PFSK-1 (cell line): ENCODE measurements around the gene RFNG.

Experiments
- POLR2AphosphoS5 ChIP-seq: IDR thresholded peaks from 2 replicates; pipeline ENCODE4 v1.6.1; 2012; ENCODE audit warnings: low read depth, mild to moderate bottlenecking, control low read depth, low read length, moderate library complexity
- TAF1 ChIP-seq: IDR thresholded peaks from 2 replicates; pipeline ENCODE4 v1.6.1; 2012; ENCODE audit warnings: low read length, control low read depth, borderline replicate concordance; ENCODE audit not compliant: insufficient read depth
- TF ChIP-seq, protein P1 (sequence below), 2 experiments: IDR thresholded peaks; 2 replicates each; pipeline versions ENCODE4 v1.6.1 to v1.8.0; 2011 to 2012; ENCODE audit warnings: low read depth in 2 of 2, low read length in 2 of 2, control low read depth in 1 of 2, inconsistent platforms in 1 of 2, mild to moderate bottlenecking in 1 of 2, moderate library complexity in 1 of 2; ENCODE audit not compliant: insufficient read depth in 1 of 2

DNA sequence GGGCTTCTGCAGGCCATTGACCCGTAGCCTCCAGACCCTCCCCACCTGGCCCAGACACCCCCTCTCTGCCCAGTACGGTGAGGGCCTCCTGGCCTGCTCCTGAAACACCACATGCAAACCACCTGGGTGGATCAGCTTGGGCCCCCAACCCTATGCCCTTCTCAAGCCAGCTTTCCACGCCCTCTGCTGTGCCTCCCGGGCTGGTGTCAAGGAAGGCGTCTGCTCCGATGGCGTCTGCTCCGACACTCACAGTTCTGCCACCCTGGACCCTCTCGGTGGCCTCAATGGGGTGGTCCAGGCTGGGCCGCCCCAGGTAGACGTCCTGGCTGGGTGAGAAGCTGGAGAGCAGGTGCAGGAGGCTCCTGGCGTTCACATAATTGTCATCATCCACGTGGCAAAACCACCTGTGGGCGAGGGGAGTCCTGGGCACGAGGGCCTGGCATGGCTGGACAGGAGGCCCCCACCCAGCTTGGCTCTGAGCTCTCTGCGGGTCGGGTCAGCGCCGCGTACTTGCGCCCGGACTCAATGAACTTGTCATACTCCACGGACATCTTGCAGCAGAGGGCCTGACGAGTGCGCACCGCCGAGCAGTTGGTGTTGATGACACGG is 1.4 kb downstream of the RFNG start:
- TF ChIP-seq POLR2AphosphoS5 (no peak), TAF1 (no peak)
- TF ChIP-seq, protein P1, sequence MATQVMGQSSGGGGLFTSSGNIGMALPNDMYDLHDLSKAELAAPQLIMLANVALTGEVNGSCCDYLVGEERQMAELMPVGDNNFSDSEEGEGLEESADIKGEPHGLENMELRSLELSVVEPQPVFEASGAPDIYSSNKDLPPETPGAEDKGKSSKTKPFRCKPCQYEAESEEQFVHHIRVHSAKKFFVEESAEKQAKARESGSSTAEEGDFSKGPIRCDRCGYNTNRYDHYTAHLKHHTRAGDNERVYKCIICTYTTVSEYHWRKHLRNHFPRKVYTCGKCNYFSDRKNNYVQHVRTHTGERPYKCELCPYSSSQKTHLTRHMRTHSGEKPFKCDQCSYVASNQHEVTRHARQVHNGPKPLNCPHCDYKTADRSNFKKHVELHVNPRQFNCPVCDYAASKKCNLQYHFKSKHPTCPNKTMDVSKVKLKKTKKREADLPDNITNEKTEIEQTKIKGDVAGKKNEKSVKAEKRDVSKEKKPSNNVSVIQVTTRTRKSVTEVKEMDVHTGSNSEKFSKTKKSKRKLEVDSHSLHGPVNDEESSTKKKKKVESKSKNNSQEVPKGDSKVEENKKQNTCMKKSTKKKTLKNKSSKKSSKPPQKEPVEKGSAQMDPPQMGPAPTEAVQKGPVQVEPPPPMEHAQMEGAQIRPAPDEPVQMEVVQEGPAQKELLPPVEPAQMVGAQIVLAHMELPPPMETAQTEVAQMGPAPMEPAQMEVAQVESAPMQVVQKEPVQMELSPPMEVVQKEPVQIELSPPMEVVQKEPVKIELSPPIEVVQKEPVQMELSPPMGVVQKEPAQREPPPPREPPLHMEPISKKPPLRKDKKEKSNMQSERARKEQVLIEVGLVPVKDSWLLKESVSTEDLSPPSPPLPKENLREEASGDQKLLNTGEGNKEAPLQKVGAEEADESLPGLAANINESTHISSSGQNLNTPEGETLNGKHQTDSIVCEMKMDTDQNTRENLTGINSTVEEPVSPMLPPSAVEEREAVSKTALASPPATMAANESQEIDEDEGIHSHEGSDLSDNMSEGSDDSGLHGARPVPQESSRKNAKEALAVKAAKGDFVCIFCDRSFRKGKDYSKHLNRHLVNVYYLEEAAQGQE (IDR thresholded peaks at IDR 0.05; ENCODE audit: insufficient read depth in 1 of 2, low read depth in 2 of 2, low read length in 2 of 2) = no peak
